Thyroid gland (tissue), 4 donors: ENCODE measurements around the gene STT3B. TPM values are rescaled to one million over a fixed set of nuclear protein-coding genes. Genes with fewer than 3 reads are reported as not detected.

Source experiments
- DNase-seq, 2 donors: peaks; one replicate each; pipeline ENCODE4 v3.0.0-alpha.2; 2019
- H3K27ac ChIP-seq, 3 donors: fragments of 200-600 bp; sonication (generic); 1 replicate in 2 of 3; 2 replicates in 1 of 3; pipeline ENCODE4 v1.5.1; 2016 to 2019; ENCODE audit warnings: mild to moderate bottlenecking in 1 of 3, moderate library complexity in 1 of 3
- H3K27me3 ChIP-seq: fragments of 200-600 bp; sonication (generic); one replicate; pipeline ENCODE4 v1.5.1; 2019
- H3K36me3 ChIP-seq, 2 donors: fragments of 200-600 bp; sonication (generic); one replicate each; pipeline ENCODE4 v1.5.1; 2016 to 2019
- H3K4me1 ChIP-seq, 2 donors: fragments of 200-600 bp; sonication (generic); one replicate each; pipeline ENCODE4 v1.5.1; 2017 to 2019
- H3K4me3 ChIP-seq, 3 donors: fragments of 200-600 bp; sonication (generic); replicated peaks in 1 of 3; 1 replicate in 2 of 3; 2 replicates in 1 of 3; pipeline ENCODE4 v1.5.1; 2016; ENCODE audit warnings: mild to moderate bottlenecking in 1 of 3
- H3K9me3 ChIP-seq: fragments of 200-600 bp; sonication (generic); one replicate; pipeline ENCODE4 v1.5.1; 2017
- CTCF ChIP-seq, 6 experiments: fragments of 200-600 bp in 3 of 6; fragments of 450-650 bp in 3 of 6; sonication (generic) in 3 of 6; IDR thresholded peaks; one replicate each; pipeline ENCODE4 v1.5.1; 2016 to 2019; ENCODE audit warnings: antibody characterized with exemption in 6 of 6, mild to moderate bottlenecking in 2 of 6, inconsistent platforms in 1 of 6, moderate library complexity in 1 of 6
- POLR2A ChIP-seq, 2 donors: fragments of 450-650 bp; IDR thresholded peaks; one replicate each; pipeline ENCODE4 v1.6.1; 2017; ENCODE audit warnings: antibody characterized with exemption in 2 of 2, mild to moderate bottlenecking in 2 of 2, moderate library complexity in 1 of 2
- WGBS, 2 donors: methylation state at CpG; one replicate each; pipeline ENCODE4 v1.1.5; 2017; 5-methylcytosine and 5-hydroxymethylcytosine counted together
- intact Hi-C: fragments of 100-400 bp; cut with DNase I; formaldehyde crosslinking; loops from one replicate; pipeline ENCODE4 v1.15.1; 2023
- total RNA-seq, 4 donors: library from RNA; depleted of rRNA; stranded (reverse); fragments of >200 nt; gene quantifications; one replicate each; pipeline ENCODE4 v1.2.3, GENCODE V29; 2016

The STT3B gene
- total RNA-seq, 4 donors from 2014 or later = 111 to 172 (median 150) TPM

- Histone ChIP-seq H3K4me1 (no peaks in the 10 kb centered on the region), H3K27me3 (no peaks in the 10 kb centered on the region), H3K9me3 (no peaks in the 10 kb centered on the region), H3K27ac (no peak overlapping the region), H3K4me3 (no peak overlapping the region), H3K36me3 (peaks cover 6 to 8% of the 10 kb centered on the region in 2 donors)
- intact Hi-C loops = no loop called here
- 95 to 100% methylated on average over 1 of the region's 1 CpG for WGBS, 2 donors
- DNase-seq = no peak
- TF ChIP-seq CTCF (IDR thresholded peaks at IDR 0.05) = no peak
- no peak for TF ChIP-seq POLR2A (IDR thresholded peaks at IDR 0.05)
Observed at GRCh38 chr3:31620656-31621055, 87.9 kb downstream of the STT3B start.

- no peak for DNase-seq
- 94 to 95% methylated on average over 3 of the region's 3 CpGs for WGBS, 2 donors
- Histone ChIP-seq H3K4me1 (no peaks in the 10 kb centered on the region), H3K27me3 (no peaks in the 10 kb centered on the region), H3K9me3 (no peaks in the 10 kb centered on the region), H3K4me3 (no peak overlapping the region), H3K27ac (no peak overlapping the region), H3K36me3 (peaks cover 6 to 8% of the 10 kb centered on the region in 2 donors)
- no peak for TF ChIP-seq POLR2A (IDR thresholded peaks at IDR 0.05)
- TF ChIP-seq CTCF (IDR thresholded peaks at IDR 0.05) = no peak
- intact Hi-C loops = no loop called here
Observed at GRCh38 chr3:31621314-31621713, 88.6 kb downstream of the STT3B start.

- no peak overlapping the region for H3K4me3 ChIP-seq
- DNase-seq = no peak
- H3K9me3 ChIP-seq = no peaks in the 10 kb centered on the region
- H3K27ac ChIP-seq = no peak overlapping the region
- no peaks in the 10 kb centered on the region for H3K27me3 ChIP-seq
- TF ChIP-seq CTCF (IDR thresholded peaks at IDR 0.05) (no peak), POLR2A (IDR thresholded peaks at IDR 0.05) (no peak)
- H3K4me1 ChIP-seq = no peaks in the 10 kb centered on the region
- intact Hi-C loops = no loop called here
- peaks cover 6 to 8% of the 10 kb centered on the region in 2 donors for H3K36me3 ChIP-seq
- WGBS, 2 donors = 81 to 95% methylated on average over 4 of the region's 4 CpGs
Observed at GRCh38 chr3:31622636-31623288, 90.0 kb downstream of the STT3B start.

- 96% methylated on average over 6 of the region's 6 CpGs for WGBS, 2 donors
- Histone ChIP-seq H3K27ac (no peak overlapping the region), H3K4me1 (no peaks in the 10 kb centered on the region), H3K4me3 (no peak overlapping the region), H3K27me3 (no peaks in the 10 kb centered on the region), H3K9me3 (no peaks in the 10 kb centered on the region), H3K36me3 (peaks cover 6 to 8% of the 10 kb centered on the region in 2 donors)
- TF ChIP-seq CTCF (IDR thresholded peaks at IDR 0.05) (no peak), POLR2A (IDR thresholded peaks at IDR 0.05) (no peak)
- intact Hi-C loops = no loop called here
- DNase-seq = no peak
Observed at GRCh38 chr3:31624083-31624709, 91.5 kb downstream of the STT3B start.

- DNase-seq = no peak
- H3K4me1 ChIP-seq = no peaks in the 10 kb centered on the region
- no peaks in the 10 kb centered on the region for H3K9me3 ChIP-seq
- H3K27me3 ChIP-seq = no peaks in the 10 kb centered on the region
- intact Hi-C loops = no loop called here
- WGBS, 2 donors = 93 to 96% methylated on average over 2 of the region's 2 CpGs
- no peak overlapping the region for H3K27ac ChIP-seq
- no peak for TF ChIP-seq POLR2A (IDR thresholded peaks at IDR 0.05)
- no peak for TF ChIP-seq CTCF (IDR thresholded peaks at IDR 0.05)
- H3K4me3 ChIP-seq = no peak overlapping the region
- peaks cover 6 to 8% of the 10 kb centered on the region in 2 donors for H3K36me3 ChIP-seq
Observed at GRCh38 chr3:31625358-31625757, 92.6 kb downstream of the STT3B start.
